Osteocyte (in vitro differentiated cells): ENCODE results near the gene TRIP13. TPM values are rescaled to one million over a fixed set of nuclear protein-coding genes. Genes with fewer than 3 reads are reported as not detected.
"Not testable (repeated sequence)": the region's sequence is repeated elsewhere in the genome, so short reads cannot be mapped to it uniquely, and the experiment has no call there.

Experiments
- DNase-seq: peaks from one replicate; pipeline ENCODE4 v3.0.0; 2021; ENCODE audit warnings: mixed read lengths; ENCODE audit not compliant: unreplicated experiment; ENCODE audit errors: extremely low spot score
- H3K27ac Mint-ChIP-seq: one replicate; pipeline ENCODE4 v1.8.0; 2021; ENCODE audit warnings: mild to moderate bottlenecking, mixed read lengths; ENCODE audit not compliant: unreplicated experiment
- H3K27me3 Mint-ChIP-seq: one replicate; pipeline ENCODE4 v1.8.0; 2021; ENCODE audit warnings: mixed read lengths; ENCODE audit not compliant: unreplicated experiment
- H3K36me3 Mint-ChIP-seq: one replicate; pipeline ENCODE4 v1.8.0; 2021; ENCODE audit warnings: mixed read lengths; ENCODE audit not compliant: unreplicated experiment
- H3K4me1 Mint-ChIP-seq: one replicate; pipeline ENCODE4 v1.8.0; 2021; ENCODE audit warnings: mixed read lengths; ENCODE audit not compliant: unreplicated experiment
- H3K4me3 Mint-ChIP-seq: one replicate; pipeline ENCODE4 v1.8.0; 2021; ENCODE audit warnings: mild to moderate bottlenecking, moderate library complexity, mixed read lengths; ENCODE audit not compliant: unreplicated experiment
- H3K9me3 Mint-ChIP-seq: one replicate; pipeline ENCODE4 v1.8.0; 2021; ENCODE audit warnings: mixed read lengths; ENCODE audit not compliant: unreplicated experiment
- total RNA-seq: library from RNA; stranded (reverse); gene quantifications from 2 replicates; pipeline ENCODE4 v1.2.1, GENCODE V29; 2021
- TF ChIP-seq, protein P1 (sequence below): fragments of 200-600 bp; sonication (generic); IDR thresholded peaks from 2 replicates; pipeline ENCODE4 v1.5.0; 2021; ENCODE audit warnings: antibody characterized with exemption, mild to moderate bottlenecking, moderate library complexity

The TRIP13 gene
- total RNA-seq, 1 donor from 2014 or later: 6.9 TPM

DNA sequence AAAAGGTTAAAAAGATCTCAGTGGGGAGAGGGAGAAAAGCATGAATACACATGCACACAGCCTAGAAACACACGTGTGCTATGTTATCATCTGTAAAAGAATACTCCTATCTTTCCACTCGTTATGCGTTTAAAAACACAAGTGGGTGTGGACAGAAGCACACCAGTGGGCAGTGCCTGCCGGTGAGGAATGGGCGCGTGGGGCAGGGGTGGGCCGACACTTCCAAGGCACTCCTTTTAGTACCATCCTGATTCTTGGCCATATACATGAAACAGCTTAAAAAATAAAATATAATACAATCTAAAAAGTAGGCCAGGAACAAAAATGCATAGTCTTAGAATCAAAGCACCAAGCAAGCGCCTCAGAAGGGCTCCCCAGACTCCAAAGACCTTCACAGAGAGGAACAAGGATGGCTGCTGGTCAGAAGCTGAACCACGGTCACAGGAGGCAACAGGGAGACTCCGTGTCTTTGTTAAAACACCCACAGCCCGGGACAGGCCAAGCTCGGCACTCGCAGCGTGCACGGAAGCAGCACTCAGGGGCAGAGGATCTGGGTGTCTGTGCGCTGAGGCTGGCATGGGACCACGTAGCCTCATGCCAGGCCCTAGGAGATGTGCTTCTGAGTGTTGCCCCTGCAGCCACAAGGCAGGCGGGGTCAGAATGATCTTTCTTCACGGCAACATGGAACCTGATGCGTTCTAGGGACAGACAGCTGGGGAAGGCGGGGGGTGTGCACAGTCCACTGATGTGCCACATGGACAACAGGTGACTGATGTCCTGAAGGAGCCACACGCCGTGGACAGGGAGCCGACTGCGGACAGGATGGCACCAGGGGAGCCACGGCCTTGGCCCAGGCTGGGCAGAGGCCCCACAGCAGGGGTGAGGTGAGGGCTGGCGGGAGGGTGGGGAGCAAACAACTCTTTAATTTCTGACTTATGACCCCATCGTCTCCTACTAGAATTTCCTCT, 16.0 kb upstream of the TRIP13 start:
- Mint-ChIP-seq H3K4me1 (no peaks in the 10 kb centered on the region), H3K9me3 (no peaks in the 10 kb centered on the region), H3K4me3 (no peak overlapping the region), H3K36me3 (peaks cover 48% of the 10 kb centered on the region), H3K27me3 (no peaks in the 10 kb centered on the region), H3K27ac (no peak overlapping the region)
- TF ChIP-seq, protein P1, sequence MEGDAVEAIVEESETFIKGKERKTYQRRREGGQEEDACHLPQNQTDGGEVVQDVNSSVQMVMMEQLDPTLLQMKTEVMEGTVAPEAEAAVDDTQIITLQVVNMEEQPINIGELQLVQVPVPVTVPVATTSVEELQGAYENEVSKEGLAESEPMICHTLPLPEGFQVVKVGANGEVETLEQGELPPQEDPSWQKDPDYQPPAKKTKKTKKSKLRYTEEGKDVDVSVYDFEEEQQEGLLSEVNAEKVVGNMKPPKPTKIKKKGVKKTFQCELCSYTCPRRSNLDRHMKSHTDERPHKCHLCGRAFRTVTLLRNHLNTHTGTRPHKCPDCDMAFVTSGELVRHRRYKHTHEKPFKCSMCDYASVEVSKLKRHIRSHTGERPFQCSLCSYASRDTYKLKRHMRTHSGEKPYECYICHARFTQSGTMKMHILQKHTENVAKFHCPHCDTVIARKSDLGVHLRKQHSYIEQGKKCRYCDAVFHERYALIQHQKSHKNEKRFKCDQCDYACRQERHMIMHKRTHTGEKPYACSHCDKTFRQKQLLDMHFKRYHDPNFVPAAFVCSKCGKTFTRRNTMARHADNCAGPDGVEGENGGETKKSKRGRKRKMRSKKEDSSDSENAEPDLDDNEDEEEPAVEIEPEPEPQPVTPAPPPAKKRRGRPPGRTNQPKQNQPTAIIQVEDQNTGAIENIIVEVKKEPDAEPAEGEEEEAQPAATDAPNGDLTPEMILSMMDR: no peak
- DNase-seq: no peak

DNA sequence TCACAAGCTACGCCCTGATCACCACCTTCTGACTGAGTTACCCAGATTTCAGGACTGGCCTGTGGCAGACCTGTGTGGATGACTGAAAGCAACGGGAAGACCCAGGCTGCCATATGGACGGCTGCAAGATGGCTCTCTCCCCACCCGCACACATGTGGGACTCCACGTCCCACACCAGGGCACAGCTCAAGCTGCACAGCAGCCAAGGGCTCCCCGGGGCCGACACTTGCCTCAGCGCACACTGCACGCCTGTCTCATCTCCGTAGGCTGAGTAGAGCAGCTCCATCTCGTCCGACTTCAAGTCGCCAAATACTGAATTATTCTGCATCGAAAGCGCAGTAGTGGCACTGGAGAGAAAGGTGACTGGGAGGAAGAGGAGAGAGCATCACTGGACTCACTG, 14.6 kb upstream of the TRIP13 start:
- Mint-ChIP-seq H3K9me3 (no peaks in the 10 kb centered on the region), H3K27ac (no peak overlapping the region), H3K36me3 (peaks cover 54% of the 10 kb centered on the region), H3K4me3 (no peak overlapping the region), H3K27me3 (no peaks in the 10 kb centered on the region), H3K4me1 (no peaks in the 10 kb centered on the region)
- no peak for DNase-seq
- TF ChIP-seq, protein P1: no peak

- H3K9me3 Mint-ChIP-seq, H3K27me3 Mint-ChIP-seq, H3K4me1 Mint-ChIP-seq, DNase-seq, H3K4me3 Mint-ChIP-seq, H3K27ac Mint-ChIP-seq: not testable (repeated sequence)
- peaks cover 56% of the 10 kb centered on the region for H3K36me3 Mint-ChIP-seq
These were observed 14.0 kb upstream of the TRIP13 start for GRCh38 chr5:878677-879076.

DNA sequence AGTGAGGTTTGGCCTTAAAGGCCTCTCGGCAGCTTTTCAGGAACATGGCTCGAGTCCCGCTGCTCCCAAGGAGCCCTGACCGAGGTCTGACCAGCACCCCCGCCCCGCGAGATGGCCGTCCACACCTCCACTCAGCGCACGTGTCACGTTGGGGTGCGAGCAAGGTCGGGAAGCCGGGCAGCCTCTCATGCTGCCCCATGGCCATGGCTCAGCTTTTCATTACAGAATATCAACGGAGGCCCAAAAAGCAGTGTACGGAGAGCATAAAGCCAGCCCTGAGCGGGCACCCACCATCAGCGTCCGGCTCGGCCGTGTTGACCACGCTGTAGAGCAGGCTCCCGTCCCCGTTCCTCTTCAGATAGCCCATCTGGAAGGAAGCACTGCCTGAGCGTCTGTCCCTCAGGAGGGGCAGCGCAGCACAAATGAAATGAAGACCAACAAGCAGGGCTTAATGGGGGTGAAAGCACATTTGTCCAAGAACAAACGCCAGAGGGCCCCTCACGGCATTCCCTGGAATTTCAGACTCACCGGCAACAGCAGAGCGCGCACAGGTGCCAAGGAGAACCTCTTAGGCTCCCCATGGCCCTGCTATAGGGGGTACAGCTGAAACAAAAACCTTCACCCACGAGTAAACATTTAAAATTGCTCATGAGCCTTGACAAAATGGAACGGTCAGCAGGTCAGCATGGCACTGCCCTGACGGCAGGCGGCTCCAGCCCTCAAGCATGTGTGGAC, 11.7 kb upstream of the TRIP13 start:
- H3K27ac Mint-ChIP-seq: no peak overlapping the region
- TF ChIP-seq, protein P1: no peak
- no peaks in the 10 kb centered on the region for H3K9me3 Mint-ChIP-seq
- no peak overlapping the region for H3K4me3 Mint-ChIP-seq
- peak; percentile 83 for DNase-seq
- peaks cover 48% of the 10 kb centered on the region for H3K36me3 Mint-ChIP-seq
- no peaks in the 10 kb centered on the region for H3K27me3 Mint-ChIP-seq
- no peaks in the 10 kb centered on the region for H3K4me1 Mint-ChIP-seq

GRCh38 chr5:881551-881935, 11.1 kb upstream of the TRIP13 start:
- TF ChIP-seq, protein P1: no peak
- no peaks in the 10 kb centered on the region for H3K9me3 Mint-ChIP-seq
- H3K36me3 Mint-ChIP-seq: peaks cover 52% of the 10 kb centered on the region
- no peak for DNase-seq
- no peaks in the 10 kb centered on the region for H3K4me1 Mint-ChIP-seq
- H3K4me3 Mint-ChIP-seq: no peak overlapping the region
- no peaks in the 10 kb centered on the region for H3K27me3 Mint-ChIP-seq
- H3K27ac Mint-ChIP-seq: no peak overlapping the region
